Neural crest cell (in vitro differentiated cells): Measurements from ENCODE around the gene SLC16A12. TPM values are rescaled to one million over a fixed set of nuclear protein-coding genes. Genes with fewer than 3 reads are reported as not detected.
"Not testable (repeated sequence)": the region's sequence is repeated elsewhere in the genome, so short reads cannot be mapped to it uniquely, and the experiment has no call there.

Experiments
- DNase-seq: peaks from one replicate; pipeline ENCODE4 v3.0.0; 2021; ENCODE audit warnings: low read depth, mixed read lengths, low spot score
- H3K27ac Mint-ChIP-seq: one replicate; pipeline ENCODE4 v1.8.0; 2021; ENCODE audit warnings: mild to moderate bottlenecking, mixed read lengths; ENCODE audit not compliant: unreplicated experiment
- H3K27me3 Mint-ChIP-seq: 2 replicates; pipeline ENCODE4 v1.8.0; 2021; ENCODE audit warnings: low read depth, mild to moderate bottlenecking, mixed read lengths
- H3K36me3 Mint-ChIP-seq: 2 replicates; pipeline ENCODE4 v1.8.0; 2021; ENCODE audit warnings: low read depth, mild to moderate bottlenecking, mixed read lengths
- H3K4me1 Mint-ChIP-seq: 2 replicates; pipeline ENCODE4 v1.8.0; 2021; ENCODE audit warnings: mixed read lengths
- H3K4me3 Mint-ChIP-seq: one replicate; pipeline ENCODE4 v1.8.0; 2021; ENCODE audit warnings: mild to moderate bottlenecking, mixed read lengths
- H3K9me3 Mint-ChIP-seq: 2 replicates; pipeline ENCODE4 v1.8.0; 2021; ENCODE audit warnings: mixed read lengths
- total RNA-seq: library from RNA; stranded (reverse); gene quantifications from 2 replicates; pipeline ENCODE4 v1.2.1, GENCODE V29; 2021
- TF ChIP-seq, protein P1 (sequence below): fragments of 200-600 bp; sonication (generic); conservative IDR thresholded peaks from 2 replicates; pipeline ENCODE4 v1.5.0; 2021; ENCODE audit warnings: antibody characterized with exemption, mild to moderate bottlenecking

The SLC16A12 gene
- total RNA-seq, 1 donor from 2014 or later: not detected

DNA sequence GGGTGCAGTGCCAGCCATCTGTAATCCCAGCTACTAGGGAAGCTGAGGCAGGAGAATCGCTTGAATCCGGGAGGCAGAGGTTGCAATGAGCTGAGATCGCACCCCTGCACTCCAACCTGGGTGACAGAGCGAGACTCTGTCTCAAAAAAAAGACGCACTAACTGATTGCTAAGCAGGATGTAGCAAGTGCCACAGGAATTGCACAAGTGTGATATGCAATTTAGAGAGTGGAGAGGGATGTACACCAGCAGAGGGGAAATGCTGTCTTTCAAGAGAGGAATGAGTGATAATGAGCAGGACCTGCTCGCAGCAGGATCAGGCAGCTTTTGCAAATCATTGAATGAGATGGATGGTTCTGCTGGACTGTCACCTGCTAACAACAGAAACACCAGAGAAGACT, 13.3 kb upstream of the SLC16A12 start:
- TF ChIP-seq, protein P1, sequence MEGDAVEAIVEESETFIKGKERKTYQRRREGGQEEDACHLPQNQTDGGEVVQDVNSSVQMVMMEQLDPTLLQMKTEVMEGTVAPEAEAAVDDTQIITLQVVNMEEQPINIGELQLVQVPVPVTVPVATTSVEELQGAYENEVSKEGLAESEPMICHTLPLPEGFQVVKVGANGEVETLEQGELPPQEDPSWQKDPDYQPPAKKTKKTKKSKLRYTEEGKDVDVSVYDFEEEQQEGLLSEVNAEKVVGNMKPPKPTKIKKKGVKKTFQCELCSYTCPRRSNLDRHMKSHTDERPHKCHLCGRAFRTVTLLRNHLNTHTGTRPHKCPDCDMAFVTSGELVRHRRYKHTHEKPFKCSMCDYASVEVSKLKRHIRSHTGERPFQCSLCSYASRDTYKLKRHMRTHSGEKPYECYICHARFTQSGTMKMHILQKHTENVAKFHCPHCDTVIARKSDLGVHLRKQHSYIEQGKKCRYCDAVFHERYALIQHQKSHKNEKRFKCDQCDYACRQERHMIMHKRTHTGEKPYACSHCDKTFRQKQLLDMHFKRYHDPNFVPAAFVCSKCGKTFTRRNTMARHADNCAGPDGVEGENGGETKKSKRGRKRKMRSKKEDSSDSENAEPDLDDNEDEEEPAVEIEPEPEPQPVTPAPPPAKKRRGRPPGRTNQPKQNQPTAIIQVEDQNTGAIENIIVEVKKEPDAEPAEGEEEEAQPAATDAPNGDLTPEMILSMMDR: no peak
- Mint-ChIP-seq H3K4me3 (no peak overlapping the region), H3K36me3 (peaks cover 4% of the 10 kb centered on the region), H3K27ac (no peak overlapping the region), H3K27me3 (peaks cover 11% of the 10 kb centered on the region), H3K9me3 (peaks cover 4% of the 10 kb centered on the region), H3K4me1 (no peaks in the 10 kb centered on the region)
- DNase-seq: no peak

DNA sequence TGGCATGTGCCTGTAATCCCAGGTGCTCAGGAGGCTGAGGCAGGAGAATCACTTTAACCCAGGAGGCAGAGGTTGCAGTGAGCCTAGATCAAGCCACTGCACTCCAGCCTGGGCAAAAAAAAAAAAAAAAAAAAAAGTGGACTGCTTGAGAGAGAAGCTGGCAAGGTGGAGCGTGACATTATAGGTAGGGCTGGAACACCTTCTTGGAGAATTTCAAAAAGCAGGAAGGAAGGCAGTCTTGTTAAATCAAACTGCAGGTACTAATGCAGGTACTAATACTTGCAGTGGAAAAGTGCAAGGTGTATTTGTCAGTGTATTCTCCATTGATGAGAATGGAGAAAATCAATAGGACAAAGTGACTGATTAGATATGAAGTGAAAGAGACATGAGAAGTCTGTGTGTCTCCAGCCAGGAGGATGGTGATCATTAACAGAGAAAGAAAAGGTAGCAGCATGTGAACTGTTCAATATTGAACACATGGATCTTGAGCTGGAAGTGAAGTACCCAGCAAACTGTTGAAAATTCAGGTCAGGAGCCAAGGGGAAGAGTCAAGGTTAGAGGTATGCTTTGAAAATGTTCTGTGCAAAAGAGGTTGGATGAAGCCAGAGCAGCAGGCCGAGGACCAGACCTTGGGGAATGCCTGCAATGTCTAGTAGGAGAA, 12.6 kb upstream of the SLC16A12 start:
- TF ChIP-seq, protein P1: no peak
- no peak for DNase-seq
- Mint-ChIP-seq H3K27ac (no peak overlapping the region), H3K36me3 (peaks cover 4% of the 10 kb centered on the region), H3K9me3 (peaks cover 4% of the 10 kb centered on the region), H3K27me3 (peaks cover 11% of the 10 kb centered on the region), H3K4me3 (no peak overlapping the region), H3K4me1 (no peaks in the 10 kb centered on the region)

DNA sequence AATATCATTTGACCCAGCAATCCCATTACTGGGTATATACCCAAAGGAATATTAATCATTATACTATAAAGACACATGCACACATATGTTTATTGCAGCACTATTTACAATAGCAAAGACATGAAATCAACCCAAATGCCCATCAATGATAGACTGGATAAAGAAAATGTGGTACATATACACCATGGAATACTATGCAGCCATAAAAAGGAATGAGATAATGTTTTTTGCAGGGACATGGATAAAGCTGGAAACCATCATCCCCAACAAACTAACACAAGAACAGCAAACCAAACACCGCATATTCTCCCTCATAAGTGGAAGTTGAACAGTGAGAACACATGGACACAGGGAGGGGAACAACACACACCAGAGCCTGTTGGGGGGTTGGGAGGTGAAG, 11.3 kb upstream of the SLC16A12 start:
- peaks cover 11% of the 10 kb centered on the region for H3K27me3 Mint-ChIP-seq
- not testable (repeated sequence) for H3K9me3 Mint-ChIP-seq, H3K4me3 Mint-ChIP-seq, H3K4me1 Mint-ChIP-seq, H3K36me3 Mint-ChIP-seq, DNase-seq, H3K27ac Mint-ChIP-seq

DNA sequence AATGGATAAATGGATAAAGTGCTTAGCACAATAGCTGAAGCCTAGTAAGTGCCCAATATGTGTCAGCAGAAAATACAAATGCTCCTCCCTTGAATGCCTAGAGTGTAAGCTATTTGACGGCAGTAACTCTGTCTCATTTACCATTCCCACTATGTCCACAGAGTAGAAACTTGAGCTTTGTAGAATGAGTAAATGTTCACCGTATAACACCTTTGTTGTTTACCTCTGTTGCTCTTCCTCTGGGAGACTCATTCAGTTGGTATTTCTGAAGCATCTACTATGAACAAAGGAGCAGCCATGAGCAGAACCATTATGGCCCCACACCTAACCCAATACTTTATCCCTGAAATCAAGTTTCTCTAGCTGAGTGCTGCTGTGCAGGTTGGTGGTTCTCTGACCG, 8.4 kb upstream of the SLC16A12 start:
- H3K4me1 Mint-ChIP-seq: no peaks in the 10 kb centered on the region
- H3K4me3 Mint-ChIP-seq: no peak overlapping the region
- H3K36me3 Mint-ChIP-seq: peaks cover 4% of the 10 kb centered on the region
- no peak overlapping the region for H3K27ac Mint-ChIP-seq
- TF ChIP-seq, protein P1: no peak
- no peak for DNase-seq
- peaks cover 21% of the 10 kb centered on the region for H3K27me3 Mint-ChIP-seq
- H3K9me3 Mint-ChIP-seq: no peaks in the 10 kb centered on the region

DNA sequence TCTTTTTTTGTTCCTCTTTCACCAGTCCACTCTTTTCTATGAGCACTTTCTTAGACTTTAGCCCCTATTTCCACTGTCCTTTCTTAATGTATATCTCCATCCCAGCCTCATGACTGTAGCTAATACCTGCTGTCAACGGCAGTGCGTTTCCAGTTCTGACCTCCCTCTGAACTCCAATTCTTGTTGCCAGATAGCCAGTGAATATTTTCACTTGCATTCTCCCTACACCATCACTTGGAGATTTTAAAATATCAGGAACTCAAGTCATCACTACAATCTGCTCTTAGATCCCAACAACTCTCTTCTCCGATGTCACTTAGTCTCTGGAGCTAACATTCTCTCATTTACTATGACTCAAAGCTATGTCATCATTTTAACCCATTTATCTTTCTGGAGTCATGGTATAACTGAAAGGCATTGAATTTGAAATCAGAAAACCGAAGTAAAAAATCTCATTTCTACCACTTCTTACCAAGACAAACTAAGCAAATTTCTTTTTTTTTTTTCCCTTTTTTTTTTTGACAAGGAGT, 5.1 kb upstream of the SLC16A12 start:
- H3K27me3 Mint-ChIP-seq: peaks cover 42% of the 10 kb centered on the region
- no peaks in the 10 kb centered on the region for H3K9me3 Mint-ChIP-seq
- TF ChIP-seq, protein P1: no peak
- no peak overlapping the region for H3K27ac Mint-ChIP-seq
- peaks cover 16% of the 10 kb centered on the region for H3K4me1 Mint-ChIP-seq
- no peak for DNase-seq
- H3K4me3 Mint-ChIP-seq: no peak overlapping the region
- H3K36me3 Mint-ChIP-seq: peaks cover 1% of the 10 kb centered on the region

GRCh38 chr10:89537364-89537763, 2.0 kb upstream of the SLC16A12 start:
- Mint-ChIP-seq H3K27ac (no peak overlapping the region), H3K27me3 (peaks cover 70% of the 10 kb centered on the region), H3K9me3 (no peaks in the 10 kb centered on the region), H3K4me1 (peaks cover 26% of the 10 kb centered on the region), H3K36me3 (peaks cover 2% of the 10 kb centered on the region), H3K4me3 (peak overlapping the region; percentile 74)
- TF ChIP-seq, protein P1: no peak
- no peak for DNase-seq
